Hepatocyte (in vitro differentiated cells): ENCODE measurements around the gene APBA1. TPM values are rescaled to one million over a fixed set of nuclear protein-coding genes. Genes with fewer than 3 reads are reported as not detected.
A peak's percentile ranks its signal among the peaks of the same experiment; 100 is the strongest.
"Not testable (repeated sequence)": the region's sequence is repeated elsewhere in the genome, so short reads cannot be mapped to it uniquely, and the experiment has no call there.

ENCODE experiments used
- DNase-seq: peaks from one replicate; pipeline ENCODE4 v3.0.0-alpha.2; 2016; ENCODE audit warnings: low spot score
- H2AFZ ChIP-seq: fragments of 200-600 bp; sonication (generic); 2 replicates; pipeline ENCODE4 v1.6.0; 2016; ENCODE audit warnings: antibody characterized with exemption, mild to moderate bottlenecking
- H3K27ac ChIP-seq: fragments of 200-600 bp; sonication (generic); 2 replicates; pipeline ENCODE4 v1.5.1; 2016; ENCODE audit warnings: mild to moderate bottlenecking
- H3K27me3 ChIP-seq: fragments of 200-600 bp; sonication (generic); 2 replicates; pipeline ENCODE4 v1.6.1; 2016
- H3K36me3 ChIP-seq: fragments of 200-600 bp; sonication (generic); replicated peaks from 2 replicates; pipeline ENCODE4 v1.5.1; 2016; ENCODE audit warnings: low read depth; ENCODE audit not compliant: insufficient read depth
- H3K4me1 ChIP-seq: fragments of 200-600 bp; sonication (generic); 2 replicates; pipeline ENCODE4 v1.5.1; 2016; ENCODE audit warnings: mild to moderate bottlenecking, moderate library complexity; ENCODE audit not compliant: insufficient read depth
- H3K4me2 ChIP-seq: fragments of 200-600 bp; sonication (generic); 2 replicates; pipeline ENCODE4 v1.6.0; 2016
- H3K4me3 ChIP-seq: fragments of 200-600 bp; sonication (generic); 2 replicates; pipeline ENCODE4 v1.5.1; 2016; ENCODE audit warnings: mild to moderate bottlenecking
- H3K79me2 ChIP-seq: fragments of 200-600 bp; sonication (generic); 2 replicates; pipeline ENCODE4 v1.6.0; 2017; ENCODE audit warnings: mild to moderate bottlenecking
- H3K9me2 ChIP-seq: fragments of 200-600 bp; sonication (generic); replicated peaks from 2 replicates; pipeline ENCODE4 v1.6.0; 2017; ENCODE audit warnings: mild to moderate bottlenecking; ENCODE audit not compliant: insufficient read depth
- H3K9me3 ChIP-seq: fragments of 200-600 bp; sonication (generic); 2 replicates; pipeline ENCODE4 v1.5.1; 2016; ENCODE audit warnings: low read depth, mild to moderate bottlenecking
- H4K20me1 ChIP-seq: fragments of 200-600 bp; sonication (generic); 2 replicates; pipeline ENCODE4 v1.6.0; 2016; ENCODE audit warnings: mild to moderate bottlenecking; ENCODE audit not compliant: insufficient read depth, poor library complexity, severe bottlenecking
- CTCF ChIP-seq: fragments of 200-600 bp; sonication (generic); IDR thresholded peaks from 2 replicates; pipeline ENCODE4 v1.5.1; 2016; ENCODE audit warnings: antibody characterized with exemption, mild to moderate bottlenecking; ENCODE audit not compliant: poor library complexity
- EZH2 ChIP-seq: fragments of 200-600 bp; sonication (generic); IDR thresholded peaks from 2 replicates; pipeline ENCODE4 v1.6.1; 2016; ENCODE audit warnings: antibody characterized with exemption, mild to moderate bottlenecking, borderline replicate concordance
- EZH2phosphoT487 ChIP-seq: fragments of 200-600 bp; sonication (generic); IDR thresholded peaks from one replicate; pipeline ENCODE4 v1.6.1; 2018; ENCODE audit warnings: antibody characterized with exemption, mild to moderate bottlenecking, low read depth, moderate library complexity; ENCODE audit not compliant: unreplicated experiment, severe bottlenecking
- WGBS: methylation state at CpG from one replicate; pipeline ENCODE4 v1.1.6; 2016; ENCODE audit warnings: low lambda C conversion rate; ENCODE audit errors: missing lambda C conversion rate; 5-methylcytosine and 5-hydroxymethylcytosine counted together
- polyA plus RNA-seq: library from polyadenylated mRNA; unstranded; fragments of >200 nt; fragmentation: Nextera tagmentation; extraction: Ambion mirVana; gene quantifications from 2 replicates; pipeline ENCODE4 v1.2.1, GENCODE V29; 2016
- total RNA-seq: library from RNA; depleted of rRNA; stranded (reverse); fragments of >200 nt; gene quantifications from 2 replicates; pipeline ENCODE4 v1.2.3, GENCODE V29; 2014

The APBA1 gene
- total and polyA plus RNA-seq, 2 experiments from 2014 or later = 1.5 to 12.0 TPM

DNA sequence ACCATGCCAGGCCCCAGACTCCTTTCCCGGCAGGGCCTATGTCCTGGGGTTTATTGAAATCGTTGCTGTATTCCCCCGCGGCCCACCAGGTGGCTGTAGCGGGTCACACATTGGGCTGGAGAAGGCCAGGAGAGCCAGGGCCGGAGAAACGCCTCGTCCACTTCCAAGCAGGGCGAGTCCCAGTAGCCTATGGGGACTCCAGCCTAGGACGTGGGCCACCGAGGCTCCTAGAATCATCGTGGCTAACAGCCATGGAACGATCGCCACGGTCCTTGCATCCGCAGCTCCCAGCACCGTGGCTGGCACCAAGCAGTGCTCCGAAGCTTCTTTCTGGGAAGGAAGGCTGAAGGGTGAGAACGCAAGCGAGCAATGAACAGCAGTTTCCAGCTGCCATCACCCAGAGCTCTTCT, 259.4 kb downstream of the APBA1 start:
- no peaks in the 10 kb centered on the region for H3K9me2 ChIP-seq
- no peaks in the 10 kb centered on the region for H3K36me3 ChIP-seq
- DNase-seq = peak; percentile 73
- peak overlapping the region; percentile 60 for H2AFZ ChIP-seq
- no peak overlapping the region for H3K4me3 ChIP-seq
- no peaks in the 10 kb centered on the region for H3K79me2 ChIP-seq
- TF ChIP-seq EZH2 = no peak
- no peak for TF ChIP-seq EZH2phosphoT487
- TF ChIP-seq CTCF = peak; percentile 58
- H3K27me3 ChIP-seq = no peaks in the 10 kb centered on the region
- H3K4me1 ChIP-seq = no peaks in the 10 kb centered on the region
- WGBS = 40% methylated on average over 18 of the region's 20 CpGs
- peak overlapping the region; percentile 66 for H3K4me2 ChIP-seq
- H3K27ac ChIP-seq = no peak overlapping the region
- no peaks in the 10 kb centered on the region for H4K20me1 ChIP-seq
- H3K9me3 ChIP-seq = no peaks in the 10 kb centered on the region

DNA sequence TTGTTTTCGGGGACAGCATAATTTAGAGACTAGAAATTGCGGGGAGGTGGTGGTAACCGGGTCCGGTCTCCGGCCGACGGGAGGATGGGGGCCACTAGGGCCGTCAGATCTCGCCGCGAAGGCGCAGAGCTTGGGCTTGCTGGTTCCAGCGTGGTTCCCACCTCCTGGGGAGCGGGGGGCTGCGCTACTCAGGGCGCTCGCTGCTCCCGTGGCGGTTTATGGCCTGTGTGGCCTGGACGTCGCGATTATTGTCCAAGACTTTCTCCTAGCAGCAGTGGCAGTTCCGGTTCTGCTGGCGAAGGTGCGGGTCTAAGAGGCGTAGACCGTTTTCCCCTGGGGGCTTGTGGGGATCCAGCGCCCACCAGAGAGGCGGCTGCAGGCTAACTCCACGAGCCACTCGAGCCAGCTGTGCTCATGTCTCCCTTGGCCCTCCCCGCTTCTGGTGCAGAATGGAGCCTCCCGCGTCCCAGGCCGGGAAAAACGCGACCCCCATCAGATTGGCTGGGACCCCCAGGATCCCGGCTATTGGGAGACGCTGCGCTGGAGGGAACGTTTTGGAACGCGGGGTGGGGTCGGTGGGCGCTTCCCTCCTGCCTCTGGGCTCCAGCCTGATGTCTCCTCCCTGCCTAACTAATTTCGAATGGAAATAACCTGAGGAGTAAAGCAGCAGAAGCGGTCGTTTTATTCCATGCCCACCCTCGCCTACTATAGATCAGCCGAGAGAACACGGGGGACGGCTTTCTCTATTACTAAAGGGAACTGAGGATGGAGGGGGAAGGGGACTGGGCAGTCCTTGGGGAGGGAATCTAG, 260.0 kb downstream of the APBA1 start:
- 88% methylated on average over 50 of the region's 52 CpGs for WGBS
- TF ChIP-seq CTCF (no peak), EZH2 (no peak), EZH2phosphoT487 (no peak)

GRCh38 chr9:69411246-69411645, 260.9 kb downstream of the APBA1 start:
- Histone ChIP-seq H3K27ac (no peak overlapping the region), H3K4me2 (no peak overlapping the region), H4K20me1 (no peaks in the 10 kb centered on the region), H3K9me2 (no peaks in the 10 kb centered on the region), H3K36me3 (no peaks in the 10 kb centered on the region), H3K4me3 (no peak overlapping the region), H2AFZ (no peak overlapping the region), H3K4me1 (no peaks in the 10 kb centered on the region), H3K79me2 (no peaks in the 10 kb centered on the region), H3K27me3 (no peaks in the 10 kb centered on the region), H3K9me3 (no peaks in the 10 kb centered on the region)
- WGBS = 98% methylated on average over 3 of the region's 3 CpGs
- no peak for DNase-seq
- TF ChIP-seq CTCF = no peak
- TF ChIP-seq EZH2phosphoT487 = no peak
- no peak for TF ChIP-seq EZH2

More for the DNA sequence above, 260.0 kb downstream of the APBA1 start:
- no peak overlapping the region for H3K27ac ChIP-seq
- H3K9me2 ChIP-seq = no peaks in the 10 kb centered on the region
- no peaks in the 10 kb centered on the region for H3K36me3 ChIP-seq
- H3K4me2 ChIP-seq = no peak overlapping the region
- no peaks in the 10 kb centered on the region for H4K20me1 ChIP-seq
- H3K4me3 ChIP-seq = no peak overlapping the region
- peak overlapping the region; percentile 60 for H2AFZ ChIP-seq
- no peaks in the 10 kb centered on the region for H3K9me3 ChIP-seq
- H3K27me3 ChIP-seq = no peaks in the 10 kb centered on the region
- no peak for DNase-seq
- no peaks in the 10 kb centered on the region for H3K4me1 ChIP-seq
- no peaks in the 10 kb centered on the region for H3K79me2 ChIP-seq

GRCh38 chr9:69409936-69410335, 262.2 kb downstream of the APBA1 start:
- H3K36me3 ChIP-seq, H3K4me2 ChIP-seq, H3K79me2 ChIP-seq, H3K27me3 ChIP-seq, H3K9me2 ChIP-seq, H3K9me3 ChIP-seq, DNase-seq, H3K4me3 ChIP-seq, H2AFZ ChIP-seq, H4K20me1 ChIP-seq, H3K4me1 ChIP-seq, H3K27ac ChIP-seq: not testable (repeated sequence)
- 75% methylated on average over 6 of the region's 6 CpGs for WGBS
